ENCODE data around the gene KSR2.

DNA sequence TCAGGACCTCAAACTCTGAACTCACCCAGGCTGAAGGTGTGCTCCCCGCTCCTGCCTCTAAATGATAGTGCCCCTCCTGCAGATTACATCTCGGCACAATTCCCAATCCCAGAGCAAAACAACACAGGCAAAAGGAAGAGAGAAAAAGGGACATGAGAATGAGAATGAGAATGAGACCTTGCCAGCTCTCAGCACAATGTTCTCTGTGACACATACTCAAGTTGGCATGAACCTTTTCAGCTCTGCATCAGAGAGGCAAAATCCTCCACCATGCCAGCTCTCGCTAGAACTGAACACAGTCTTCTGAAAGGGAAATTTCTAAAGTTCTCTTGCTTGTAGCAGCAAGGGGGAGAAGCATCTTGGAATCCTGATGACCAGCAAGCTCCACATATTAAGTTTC, 84.6 kb downstream of the KSR2 start:
- TF ChIP-seq POLR2A (IDR thresholded peaks at IDR 0.05; ENCODE audit: low read depth) = no peak
- TF ChIP-seq, protein P1, sequence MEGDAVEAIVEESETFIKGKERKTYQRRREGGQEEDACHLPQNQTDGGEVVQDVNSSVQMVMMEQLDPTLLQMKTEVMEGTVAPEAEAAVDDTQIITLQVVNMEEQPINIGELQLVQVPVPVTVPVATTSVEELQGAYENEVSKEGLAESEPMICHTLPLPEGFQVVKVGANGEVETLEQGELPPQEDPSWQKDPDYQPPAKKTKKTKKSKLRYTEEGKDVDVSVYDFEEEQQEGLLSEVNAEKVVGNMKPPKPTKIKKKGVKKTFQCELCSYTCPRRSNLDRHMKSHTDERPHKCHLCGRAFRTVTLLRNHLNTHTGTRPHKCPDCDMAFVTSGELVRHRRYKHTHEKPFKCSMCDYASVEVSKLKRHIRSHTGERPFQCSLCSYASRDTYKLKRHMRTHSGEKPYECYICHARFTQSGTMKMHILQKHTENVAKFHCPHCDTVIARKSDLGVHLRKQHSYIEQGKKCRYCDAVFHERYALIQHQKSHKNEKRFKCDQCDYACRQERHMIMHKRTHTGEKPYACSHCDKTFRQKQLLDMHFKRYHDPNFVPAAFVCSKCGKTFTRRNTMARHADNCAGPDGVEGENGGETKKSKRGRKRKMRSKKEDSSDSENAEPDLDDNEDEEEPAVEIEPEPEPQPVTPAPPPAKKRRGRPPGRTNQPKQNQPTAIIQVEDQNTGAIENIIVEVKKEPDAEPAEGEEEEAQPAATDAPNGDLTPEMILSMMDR (IDR thresholded peaks at IDR 0.05) = no peak
- TF ChIP-seq EP300 (IDR thresholded peaks at IDR 0.05) = no peak
